HAP-1 (cell line): ENCODE results near the gene POLR2L.
A peak's percentile ranks its signal among the peaks of the same experiment; 100 is the strongest.

Source experiments
- DNase-seq, 2 experiments: peaks; one replicate each; pipeline ENCODE4 v3.0.0-alpha.2; 2016 to 2020; ENCODE audit warnings: low spot score in 2 of 2
- H3K27me3 ChIP-seq: fragments of 250-450 bp; sonication (Bioruptor Pico); 2 replicates; pipeline ENCODE4 v1.5.1; 2020; ENCODE audit warnings: low read depth, mild to moderate bottlenecking, moderate library complexity
- H3K36me3 ChIP-seq: fragments of 250-450 bp; sonication (Bioruptor Pico); replicated peaks from 2 replicates; pipeline ENCODE4 v1.5.1; 2020; ENCODE audit warnings: mild to moderate bottlenecking
- H3K4me1 ChIP-seq: fragments of 250-450 bp; sonication (Bioruptor Pico); 2 replicates; pipeline ENCODE4 v1.5.1; 2020; ENCODE audit warnings: mild to moderate bottlenecking
- H3K4me3 ChIP-seq: fragments of 250-450 bp; sonication (Bioruptor Pico); 2 replicates; pipeline ENCODE4 v1.5.1; 2020; ENCODE audit warnings: mild to moderate bottlenecking, moderate library complexity
- H3K9me3 ChIP-seq: fragments of 250-450 bp; sonication (Bioruptor Pico); 2 replicates; pipeline ENCODE4 v1.5.1; 2020; ENCODE audit warnings: mild to moderate bottlenecking, moderate library complexity
- in situ Hi-C: fragments of 300-500 bp; cut with MboI; formaldehyde crosslinking; loops from 3 replicates; pipeline ENCODE4 v1.14.3; 2020; ENCODE audit warnings: low sequenced_read_pairs, inconsistent platforms, mixed read lengths

Gene POLR2L

DNA sequence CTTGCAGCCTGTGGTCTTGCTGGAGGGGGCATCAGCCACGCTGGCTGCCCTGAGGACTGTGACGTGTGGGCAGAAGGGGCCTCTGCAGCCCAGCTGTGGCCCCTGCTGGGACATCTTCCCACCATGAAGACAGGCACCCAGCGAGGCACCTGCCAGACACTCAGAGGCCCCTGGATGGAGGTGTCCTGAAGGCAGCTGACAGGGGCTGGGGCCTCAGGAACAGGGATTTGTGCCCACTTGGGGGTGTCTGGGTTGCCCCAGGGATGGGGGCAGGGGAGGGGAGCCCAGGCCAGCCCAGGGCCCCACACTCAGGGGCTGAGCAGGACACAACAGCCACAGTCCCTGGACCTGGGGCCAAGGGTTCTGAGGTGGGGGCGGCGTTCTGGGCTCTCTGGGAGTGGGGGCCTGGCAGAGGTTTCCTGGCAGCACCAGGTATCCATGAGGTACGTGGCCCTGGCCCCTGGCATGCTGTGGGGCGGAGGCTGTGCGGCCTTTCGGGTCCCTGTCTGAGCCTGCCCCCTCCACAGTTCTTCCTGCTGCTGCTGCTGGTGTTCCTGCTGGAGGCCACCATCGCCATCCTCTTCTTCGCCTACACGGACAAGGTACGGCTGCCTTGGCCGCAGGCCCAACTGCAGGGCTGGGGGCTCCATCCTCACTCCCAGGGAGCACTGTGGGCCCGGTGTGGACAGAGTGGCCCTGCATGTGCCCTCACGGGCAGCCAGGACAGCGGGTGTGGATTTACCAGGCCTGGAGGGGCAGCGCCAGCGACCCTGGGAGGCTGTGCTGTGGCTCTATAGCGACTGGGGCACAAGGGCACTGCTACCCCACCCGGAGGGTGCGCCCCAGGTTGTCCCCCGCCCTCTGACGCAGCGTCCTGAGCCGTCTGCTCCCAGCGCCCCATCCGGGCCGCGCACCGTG lies 21.8 kb upstream of the POLR2L start:
- Histone ChIP-seq H3K4me3 (no peak overlapping the region), H3K27me3 (no peaks in the 10 kb centered on the region), H3K4me1 (peaks cover 23% of the 10 kb centered on the region), H3K36me3 (peaks cover 34% of the 10 kb centered on the region), H3K9me3 (no peaks in the 10 kb centered on the region)
- in situ Hi-C loops, result no loop called here
- DNase-seq, result no peak

DNA sequence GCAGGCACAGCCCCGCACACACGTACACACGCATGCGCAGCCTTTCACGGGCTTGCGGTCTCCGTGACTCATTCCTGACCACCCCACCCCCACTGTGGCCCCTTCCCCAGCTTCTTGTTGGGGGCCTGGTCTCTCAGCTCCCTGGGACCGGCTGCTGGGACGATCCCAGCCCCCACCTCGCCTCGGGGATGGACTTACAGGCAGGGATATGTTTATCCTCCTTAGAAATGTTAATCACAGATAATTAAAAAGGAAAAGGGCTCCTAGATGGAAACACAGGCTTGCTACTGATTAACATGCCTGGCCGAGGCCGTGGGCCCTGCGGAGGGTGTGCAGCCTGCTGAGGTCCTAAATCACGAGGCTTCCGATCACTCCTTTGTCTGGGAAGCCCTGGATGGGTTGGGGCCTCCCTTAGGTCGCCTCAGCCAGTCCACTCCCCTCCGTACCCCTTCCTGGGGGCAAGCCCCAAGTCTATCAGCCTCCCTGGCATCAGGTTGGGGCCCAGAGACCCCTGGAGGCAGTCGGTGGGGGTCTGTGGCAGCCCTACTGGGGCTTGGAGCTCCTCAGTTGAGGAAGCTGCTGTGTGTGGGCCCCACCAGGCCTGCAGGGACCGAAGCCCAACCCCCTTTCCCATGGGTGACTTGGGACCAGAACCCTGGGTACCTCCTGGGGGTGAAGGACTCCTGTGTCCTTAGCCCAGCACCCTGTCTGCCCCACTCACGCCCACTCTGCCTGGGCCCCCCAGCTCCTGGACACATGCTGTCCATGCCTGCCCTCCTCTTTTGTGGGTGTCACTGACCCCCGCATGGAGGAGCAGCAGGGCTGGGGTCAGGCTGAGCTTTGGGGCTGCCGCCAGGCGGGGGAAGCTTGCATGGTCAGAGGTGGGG lies 20.9 kb upstream of the POLR2L start:
- peak; percentile 88 to 92 for DNase-seq
- Histone ChIP-seq H3K36me3 (peaks cover 29% of the 10 kb centered on the region), H3K4me3 (no peak overlapping the region), H3K9me3 (no peaks in the 10 kb centered on the region), H3K27me3 (no peaks in the 10 kb centered on the region), H3K4me1 (peaks cover 23% of the 10 kb centered on the region)
- in situ Hi-C loops, result no loop called here

DNA sequence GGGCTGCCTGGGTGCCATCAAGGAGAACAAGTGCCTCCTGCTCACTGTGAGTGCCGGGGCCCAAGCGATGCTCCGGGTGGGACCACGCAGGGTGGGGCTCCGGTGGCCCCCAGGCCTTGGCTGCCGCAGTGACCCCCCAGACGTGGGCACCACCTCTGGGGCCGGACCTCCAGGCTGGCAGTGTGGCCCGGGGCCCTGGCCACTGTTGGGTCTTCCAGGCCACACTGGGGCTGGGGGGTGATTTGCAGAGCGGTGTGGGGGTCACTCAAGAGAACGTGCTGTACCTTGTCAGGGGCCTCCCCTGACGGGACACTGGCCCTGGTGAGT lies 20.3 kb upstream of the POLR2L start:
- peaks cover 29% of the 10 kb centered on the region for H3K36me3 ChIP-seq
- H3K9me3 ChIP-seq, result no peaks in the 10 kb centered on the region
- DNase-seq, result no peak
- H3K4me3 ChIP-seq, result no peak overlapping the region
- in situ Hi-C loops, result no loop called here
- peaks cover 23% of the 10 kb centered on the region for H3K4me1 ChIP-seq
- H3K27me3 ChIP-seq, result no peaks in the 10 kb centered on the region

DNA sequence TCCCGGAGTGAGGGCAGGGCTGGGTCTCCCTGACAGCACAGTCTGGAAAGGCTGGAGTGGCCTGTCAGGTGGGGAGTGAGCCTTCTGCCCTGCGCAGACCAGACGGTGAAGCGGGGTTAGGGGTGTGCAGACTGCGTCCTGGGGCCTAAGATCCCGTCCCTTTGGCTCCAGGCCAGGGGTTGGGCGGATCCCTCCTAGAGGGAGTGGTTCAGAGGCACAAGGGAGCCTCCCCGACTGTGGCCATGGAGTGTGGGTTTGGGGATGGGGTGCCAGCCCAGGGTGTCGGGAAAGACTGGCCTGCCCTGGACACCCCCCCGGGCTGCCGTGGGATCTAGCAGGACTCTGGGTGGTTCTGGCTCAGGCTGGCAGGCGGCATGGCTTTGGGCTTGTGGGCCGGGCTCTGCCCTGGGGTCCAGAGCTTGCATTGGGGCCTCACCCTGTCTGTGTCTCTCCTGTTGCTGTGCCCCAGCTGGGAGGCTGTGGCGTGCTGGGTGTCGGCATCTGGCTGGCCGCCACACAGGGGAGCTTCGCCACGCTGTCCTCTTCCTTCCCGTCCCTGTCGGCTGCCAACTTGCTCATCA lies 19.8 kb upstream of the POLR2L start:
- in situ Hi-C loops, result no loop called here
- DNase-seq, result peak in 1 of 2 experiments; percentile 83
- no peaks in the 10 kb centered on the region for H3K27me3 ChIP-seq
- H3K36me3 ChIP-seq, result peaks cover 29% of the 10 kb centered on the region
- no peak overlapping the region for H3K4me3 ChIP-seq
- H3K9me3 ChIP-seq, result no peaks in the 10 kb centered on the region
- H3K4me1 ChIP-seq, result peaks cover 23% of the 10 kb centered on the region

DNA sequence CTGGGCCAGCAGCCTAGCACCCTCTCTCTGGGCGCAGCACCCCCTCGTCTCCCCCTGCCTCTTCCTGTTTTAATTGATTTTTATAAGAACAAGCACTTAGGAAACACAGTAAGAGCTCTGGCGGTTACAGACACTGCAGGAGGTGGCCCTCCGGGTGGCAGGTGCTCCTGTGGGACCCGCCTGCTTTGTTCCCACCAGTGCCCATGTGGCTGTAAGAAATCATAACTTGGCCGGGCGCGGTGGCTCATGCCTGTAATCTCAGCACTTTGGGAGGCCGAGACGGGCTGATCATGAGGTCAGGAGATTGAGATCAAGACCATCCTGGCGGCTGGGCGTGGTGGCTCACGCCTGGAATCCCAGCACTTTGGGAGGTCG lies 18.8 kb upstream of the POLR2L start:
- peaks cover 23% of the 10 kb centered on the region for H3K4me1 ChIP-seq
- H3K36me3 ChIP-seq, result peaks cover 20% of the 10 kb centered on the region
- no peaks in the 10 kb centered on the region for H3K9me3 ChIP-seq
- DNase-seq, result no peak
- no peak overlapping the region for H3K4me3 ChIP-seq
- in situ Hi-C loops, result no loop called here
- H3K27me3 ChIP-seq, result no peaks in the 10 kb centered on the region

DNA sequence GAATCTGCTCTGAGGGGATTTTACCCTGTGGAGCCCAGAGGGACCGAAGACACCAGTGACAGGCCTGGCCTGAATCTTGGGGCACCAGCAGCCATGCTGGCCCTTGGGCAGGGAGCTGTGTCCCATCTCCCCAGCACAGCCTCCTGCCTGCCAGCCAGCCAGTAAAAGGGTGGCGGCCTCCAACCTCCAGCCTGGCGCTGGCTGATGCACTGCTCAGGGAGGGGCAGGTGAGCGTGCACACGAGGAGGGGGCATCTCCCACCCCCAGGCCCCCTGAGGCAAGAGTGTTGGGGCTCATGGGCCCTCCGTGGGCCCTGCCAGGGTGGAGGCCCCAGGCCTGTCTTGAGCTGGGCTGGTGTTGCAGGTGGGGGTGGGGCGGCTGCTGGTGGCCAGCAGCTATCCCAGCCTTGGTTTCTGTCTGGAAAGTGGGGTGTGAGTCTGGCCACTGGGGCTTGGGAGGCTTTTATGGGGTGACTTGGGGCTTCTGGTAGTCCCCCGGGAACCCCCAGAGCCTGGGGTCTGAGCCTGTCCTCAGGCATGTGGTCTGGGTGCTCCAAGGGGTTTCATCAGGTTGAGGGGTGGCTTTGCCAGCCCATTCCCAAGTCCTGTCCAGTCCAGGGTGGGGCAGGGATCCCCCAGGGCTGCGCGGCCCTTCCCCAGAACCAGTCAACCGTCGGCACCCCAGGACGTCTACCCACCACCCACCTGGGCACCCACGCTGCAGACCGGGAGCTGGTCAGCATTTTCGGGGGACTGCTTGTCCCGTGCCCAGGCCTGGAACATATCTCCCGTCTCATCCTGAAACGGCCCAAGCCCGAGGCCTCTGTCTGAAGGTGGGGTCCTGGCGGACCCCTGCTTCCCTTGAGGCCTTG lies 18.1 kb upstream of the POLR2L start:
- Histone ChIP-seq H3K4me1 (peaks cover 23% of the 10 kb centered on the region), H3K36me3 (peaks cover 15% of the 10 kb centered on the region), H3K27me3 (no peaks in the 10 kb centered on the region), H3K4me3 (no peak overlapping the region), H3K9me3 (no peaks in the 10 kb centered on the region)
- in situ Hi-C loops, result no loop called here
- DNase-seq, result no peak

DNA sequence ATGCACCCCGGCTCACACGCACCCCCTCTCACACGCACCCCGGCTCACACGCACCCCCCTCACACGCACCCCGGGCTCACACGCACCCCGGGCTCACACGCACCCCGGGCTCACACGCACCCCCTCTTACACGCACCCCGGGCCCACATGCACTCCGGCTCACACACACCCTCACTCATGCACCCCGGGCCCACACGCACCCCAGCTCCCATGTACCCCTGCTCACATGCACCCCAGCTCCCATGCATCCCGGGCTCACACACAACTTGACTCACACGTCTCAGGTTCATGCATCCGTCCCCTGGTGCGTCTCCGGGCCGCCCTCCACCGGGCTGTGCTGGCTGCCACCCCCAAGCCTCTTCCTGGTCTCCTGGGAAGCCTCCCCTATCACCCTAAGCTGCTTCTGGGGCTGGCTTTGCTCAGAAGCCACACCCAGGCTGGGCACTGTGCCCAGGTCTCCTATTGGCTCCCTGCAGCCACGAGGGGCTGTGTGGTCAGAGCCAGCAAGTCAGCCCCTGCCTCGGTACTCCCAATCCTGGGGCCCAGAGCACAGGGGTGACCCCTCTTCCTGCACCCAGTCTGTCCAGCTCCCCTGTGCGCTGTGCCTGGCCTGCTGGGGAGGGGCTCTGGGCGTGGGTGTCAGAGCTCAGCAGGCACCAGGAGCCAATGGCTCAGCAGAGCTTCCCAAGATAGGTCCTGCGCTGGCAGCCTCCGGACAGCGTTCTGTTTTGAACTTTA lies 17.2 kb upstream of the POLR2L start:
- Histone ChIP-seq H3K9me3 (no peaks in the 10 kb centered on the region), H3K27me3 (no peaks in the 10 kb centered on the region), H3K4me1 (peaks cover 23% of the 10 kb centered on the region), H3K4me3 (no peak overlapping the region), H3K36me3 (peaks cover 14% of the 10 kb centered on the region)
- in situ Hi-C loops, result loop anchor here (10.0 kb wide), 1 partner anchor 195 kb away; no protein-coding TSS in a partner anchor
- DNase-seq, result peak in 1 of 2 experiments; percentile 78

DNA sequence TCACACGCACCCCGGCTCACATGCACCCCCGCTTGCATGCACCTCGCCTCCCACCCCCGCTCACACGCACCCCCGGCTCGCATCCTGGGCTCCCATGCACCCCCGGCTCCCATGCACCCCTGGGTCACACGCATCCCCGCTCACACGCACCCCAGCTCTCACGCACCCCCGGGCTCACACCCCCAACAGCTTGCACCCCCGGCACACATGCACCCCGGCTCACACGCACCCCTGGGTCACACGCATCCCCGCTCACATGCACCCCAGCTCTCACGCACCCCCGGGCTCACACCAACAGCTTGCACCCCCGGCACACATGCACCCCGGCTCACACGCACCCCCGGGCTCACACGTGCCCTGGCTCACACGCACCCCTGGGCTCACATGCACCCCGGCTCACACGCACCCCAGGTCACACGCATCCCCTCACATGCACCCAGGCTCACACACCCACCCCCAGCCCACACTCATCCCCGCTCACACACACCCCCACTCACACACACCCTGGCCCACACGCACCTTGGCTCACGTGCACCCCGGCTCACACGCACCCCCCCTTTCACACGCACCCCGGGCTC lies 16.5 kb upstream of the POLR2L start:
- in situ Hi-C loops, result loop anchor here (10.0 kb wide), 1 partner anchor 196 kb away; no protein-coding TSS in a partner anchor
- Histone ChIP-seq H3K4me3 (no peak overlapping the region), H3K27me3 (no peaks in the 10 kb centered on the region), H3K9me3 (no peaks in the 10 kb centered on the region), H3K4me1 (peaks cover 21% of the 10 kb centered on the region), H3K36me3 (peaks cover 7% of the 10 kb centered on the region)
- DNase-seq, result no peak

DNA sequence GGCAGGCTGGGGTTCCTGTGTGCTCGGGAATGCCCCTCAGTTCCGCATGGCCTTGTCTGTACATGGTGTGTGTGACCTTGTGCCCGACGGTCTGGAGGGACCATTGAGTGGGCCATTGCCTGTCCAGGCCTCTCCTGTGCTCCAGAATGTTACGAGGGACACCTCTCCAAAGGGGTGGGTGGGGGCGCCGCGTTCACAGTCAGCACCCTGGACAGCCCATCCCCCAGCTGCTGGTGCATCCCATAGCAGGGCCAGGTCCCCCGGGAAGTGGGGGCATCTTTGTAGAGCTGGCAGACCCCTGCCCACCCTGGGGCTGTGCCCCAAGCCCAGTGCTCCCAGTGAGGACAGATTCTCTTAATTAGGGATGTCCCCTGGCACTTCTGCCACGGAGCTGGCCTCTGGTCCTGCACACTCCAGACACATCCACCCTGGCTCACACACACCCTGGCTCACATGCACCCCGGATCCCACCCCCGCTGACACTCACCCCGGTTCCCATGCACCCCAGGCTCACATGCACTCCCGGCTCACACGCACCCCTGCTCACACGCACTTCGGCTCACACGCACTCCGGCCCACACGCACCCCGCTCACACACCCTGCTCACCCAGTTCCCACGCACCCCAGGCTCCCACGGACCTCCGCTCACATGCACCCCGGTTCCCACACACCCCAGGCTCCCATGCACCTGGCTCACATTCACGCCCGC lies 15.9 kb upstream of the POLR2L start:
- H3K4me1 ChIP-seq, result peaks cover 15% of the 10 kb centered on the region
- no peak overlapping the region for H3K4me3 ChIP-seq
- no peaks in the 10 kb centered on the region for H3K9me3 ChIP-seq
- H3K36me3 ChIP-seq, result peaks cover under 1% of the 10 kb centered on the region; the same call in 1 of the 2 replicates
- no peaks in the 10 kb centered on the region for H3K27me3 ChIP-seq
- in situ Hi-C loops, result loop anchor here (10.0 kb wide), 1 partner anchor 197 kb away; no protein-coding TSS in a partner anchor
- DNase-seq, result no peak

DNA sequence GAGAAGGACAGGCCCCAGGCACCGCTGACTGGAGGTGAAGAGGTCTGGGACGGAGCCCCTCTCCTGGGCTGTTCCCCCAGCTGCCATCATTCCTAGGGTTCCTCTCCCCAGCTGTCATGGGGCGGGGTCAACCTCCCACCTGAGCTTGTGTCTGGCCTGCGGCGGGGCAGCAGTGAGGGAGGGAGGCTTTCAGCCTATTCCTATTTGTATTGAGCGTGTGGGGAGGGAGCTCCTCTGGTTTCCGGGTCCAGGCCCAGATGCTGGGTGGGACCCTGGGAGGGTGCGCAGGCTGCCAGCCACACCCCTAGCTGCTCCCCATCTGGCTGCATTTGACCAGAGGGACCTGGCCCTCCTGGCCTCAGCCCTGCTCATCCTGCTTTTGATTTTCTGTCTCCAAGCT lies 14.1 kb upstream of the POLR2L start:
- no peak overlapping the region for H3K4me3 ChIP-seq
- no peaks in the 10 kb centered on the region for H3K4me1 ChIP-seq
- no peaks in the 10 kb centered on the region for H3K27me3 ChIP-seq
- no peaks in the 10 kb centered on the region for H3K36me3 ChIP-seq
- in situ Hi-C loops, result loop anchor here (10.0 kb wide), 1 partner anchor 198 kb away; no protein-coding TSS in a partner anchor
- no peaks in the 10 kb centered on the region for H3K9me3 ChIP-seq
- no peak for DNase-seq

DNA sequence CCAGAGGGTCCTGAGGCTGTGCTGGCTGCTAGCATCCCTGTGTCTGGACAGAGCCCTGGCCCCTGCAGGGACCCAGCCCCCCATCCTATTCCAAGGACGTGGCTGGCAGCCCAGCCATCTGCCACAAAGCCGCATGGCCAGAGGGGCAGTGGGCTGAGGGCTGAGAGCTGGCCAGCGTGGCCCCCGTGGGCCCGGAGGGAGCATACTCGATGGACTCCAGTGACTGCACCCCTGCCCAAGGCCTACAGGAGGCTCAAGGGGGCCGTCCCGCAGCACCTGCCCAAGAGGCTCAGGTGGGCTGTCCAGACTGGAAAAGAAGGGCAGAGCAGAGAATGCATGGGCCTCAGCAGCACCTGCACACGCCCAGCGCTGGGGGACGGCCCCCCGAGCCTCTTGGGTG lies 13.5 kb upstream of the POLR2L start:
- Histone ChIP-seq H3K9me3 (no peaks in the 10 kb centered on the region), H3K4me3 (no peak overlapping the region), H3K4me1 (no peaks in the 10 kb centered on the region), H3K36me3 (no peaks in the 10 kb centered on the region), H3K27me3 (no peaks in the 10 kb centered on the region)
- in situ Hi-C loops, result loop anchor here (10.0 kb wide), 1 partner anchor 199 kb away; no protein-coding TSS in a partner anchor
- no peak for DNase-seq

DNA sequence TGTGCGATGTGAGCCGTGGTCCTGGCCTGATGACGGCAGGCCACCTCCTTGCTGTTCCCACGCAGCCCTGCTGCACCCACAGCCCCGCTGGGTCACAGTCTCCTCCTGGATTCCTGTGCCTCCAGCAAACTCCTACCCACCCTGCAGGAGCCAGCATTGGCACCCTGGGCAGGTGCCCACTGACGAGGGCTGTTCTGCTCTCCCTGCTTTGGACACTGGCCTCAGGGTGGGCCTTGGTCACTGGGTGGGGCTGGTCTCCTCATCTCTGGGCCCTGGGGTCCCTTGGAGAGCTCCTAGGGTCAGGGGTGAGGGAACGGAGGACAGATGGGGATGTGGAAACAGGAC lies 13.0 kb upstream of the POLR2L start:
- no peak for DNase-seq
- Histone ChIP-seq H3K4me3 (no peak overlapping the region), H3K27me3 (no peaks in the 10 kb centered on the region), H3K36me3 (no peaks in the 10 kb centered on the region), H3K9me3 (no peaks in the 10 kb centered on the region), H3K4me1 (no peaks in the 10 kb centered on the region)
- in situ Hi-C loops, result loop anchor here (10.0 kb wide), 1 partner anchor 199 kb away; no protein-coding TSS in a partner anchor
